NOMO-1 treated with DMSO at 0.1 percent for 48 hours (cell line): ENCODE measurements around the gene HYAL2.
"Not testable (repeated sequence)": the region's sequence is repeated elsewhere in the genome, so short reads cannot be mapped to it uniquely, and the experiment has no call there.

ENCODE experiments used
- DNase-seq: peaks from one replicate; lab custom pipeline; 2025; ENCODE audit not compliant: unreplicated experiment; lab: John Stamatoyannopoulos, UW

HYAL2 gene

GRCh38 chr3:50314342-50314741 is 8.2 kb downstream of the HYAL2 start:
- DNase-seq, result no peak

DNA sequence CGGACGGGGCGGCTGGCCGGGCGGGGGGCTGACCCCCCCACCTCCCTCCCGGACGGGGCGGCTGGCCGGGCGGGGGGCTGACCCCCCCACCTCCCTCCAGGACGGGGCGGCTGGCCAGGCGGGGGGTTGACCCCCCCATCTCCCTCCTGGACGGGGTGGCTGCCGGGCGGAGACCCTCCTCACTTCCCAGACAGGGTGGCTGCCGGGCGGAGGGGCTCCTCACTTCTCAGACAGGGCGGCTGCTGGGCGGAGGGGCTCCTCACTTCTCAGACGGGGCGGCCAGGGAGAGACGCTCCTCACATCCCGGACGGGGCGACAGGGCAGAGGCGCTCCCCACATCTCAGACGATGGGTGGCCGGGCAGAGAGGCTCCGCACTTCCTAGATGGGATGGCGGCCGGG is 10.5 kb downstream of the HYAL2 start:
- not testable (repeated sequence) for DNase-seq

- DNase-seq, result no peak
Observed at GRCh38 chr3:50304601-50305000, 17.9 kb downstream of the HYAL2 start.

GRCh38 chr3:50303013-50303815 is 19.3 kb downstream of the HYAL2 start, which contains the start of gene HYAL1:
Gene HYAL1, minus strand, starts transcription at chr3:50303574. Its CDS starts 618 bp downstream, at chr3:50302956.
- DNase-seq, result no peak

DNA sequence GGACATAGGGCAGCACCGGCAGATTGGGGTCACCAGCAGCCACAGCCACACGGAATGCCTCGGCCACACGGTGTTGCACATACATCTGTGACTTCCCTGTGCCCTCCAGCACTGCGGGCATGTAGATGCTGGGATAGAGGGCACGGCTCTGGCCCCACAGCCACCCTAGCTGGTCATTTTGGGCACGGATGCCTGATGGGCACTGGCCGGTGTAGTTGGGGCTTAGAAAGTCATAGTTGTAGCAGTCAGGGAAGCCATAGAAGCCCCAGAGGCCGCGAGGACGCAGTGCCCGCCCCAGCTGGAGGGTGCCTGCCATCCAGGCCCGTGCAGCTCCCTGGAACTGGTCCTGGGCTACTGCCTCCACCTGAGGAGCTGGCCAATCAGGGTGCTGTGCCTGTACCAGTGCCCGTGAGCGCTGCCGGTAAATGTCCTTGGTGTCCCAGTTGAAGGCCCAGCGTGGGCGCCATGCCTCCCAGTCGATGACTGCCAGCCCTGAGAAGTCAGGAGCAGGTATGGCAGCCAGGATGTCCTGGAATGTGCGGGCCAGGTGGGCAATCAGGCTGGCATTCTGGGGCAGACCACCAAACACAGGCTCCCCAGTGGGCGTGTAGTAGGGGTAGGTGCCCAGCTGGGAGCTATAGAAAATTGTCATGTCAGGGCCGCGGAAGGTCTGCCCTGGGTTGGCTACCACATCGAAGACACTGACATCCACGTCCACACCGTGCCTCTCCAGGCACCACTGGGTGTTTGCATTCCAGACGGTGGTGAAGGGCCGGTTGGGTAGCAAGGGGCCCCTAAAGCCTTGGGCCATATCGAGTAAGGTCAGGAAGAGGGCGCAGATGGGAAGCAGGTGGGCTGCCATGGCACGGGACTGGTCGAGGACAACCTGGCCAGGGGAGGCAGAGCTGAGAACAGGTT is 20.2 kb downstream of the HYAL2 start:
- no peak for DNase-seq

DNA sequence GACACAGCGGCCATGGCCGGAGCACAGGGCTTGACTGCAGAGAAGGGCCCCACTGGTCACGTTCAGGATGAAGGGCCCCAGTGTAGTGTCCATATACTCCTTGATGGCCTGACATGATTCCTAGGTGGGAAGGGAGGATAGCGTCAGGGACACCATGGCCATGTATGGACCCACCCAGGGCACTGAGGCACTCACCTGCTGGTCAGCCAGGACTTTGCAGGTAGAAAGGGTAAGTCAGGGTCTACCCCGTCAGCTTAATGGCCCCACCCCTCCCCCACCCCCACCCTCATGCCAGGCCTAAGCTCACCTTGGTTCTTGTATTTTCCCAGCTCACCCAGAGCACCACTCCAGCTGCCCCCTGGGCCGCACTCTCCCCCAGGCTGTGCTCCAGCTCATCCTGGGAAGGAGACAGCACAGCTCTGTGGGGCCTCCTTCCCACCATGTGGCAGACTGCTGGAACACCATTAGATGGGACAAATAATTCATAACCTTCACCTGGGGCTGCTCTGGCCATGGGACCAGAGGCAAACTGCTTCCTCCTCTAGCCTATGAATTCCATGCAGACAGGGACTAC is 21.8 kb downstream of the HYAL2 start:
- no peak for DNase-seq

DNA sequence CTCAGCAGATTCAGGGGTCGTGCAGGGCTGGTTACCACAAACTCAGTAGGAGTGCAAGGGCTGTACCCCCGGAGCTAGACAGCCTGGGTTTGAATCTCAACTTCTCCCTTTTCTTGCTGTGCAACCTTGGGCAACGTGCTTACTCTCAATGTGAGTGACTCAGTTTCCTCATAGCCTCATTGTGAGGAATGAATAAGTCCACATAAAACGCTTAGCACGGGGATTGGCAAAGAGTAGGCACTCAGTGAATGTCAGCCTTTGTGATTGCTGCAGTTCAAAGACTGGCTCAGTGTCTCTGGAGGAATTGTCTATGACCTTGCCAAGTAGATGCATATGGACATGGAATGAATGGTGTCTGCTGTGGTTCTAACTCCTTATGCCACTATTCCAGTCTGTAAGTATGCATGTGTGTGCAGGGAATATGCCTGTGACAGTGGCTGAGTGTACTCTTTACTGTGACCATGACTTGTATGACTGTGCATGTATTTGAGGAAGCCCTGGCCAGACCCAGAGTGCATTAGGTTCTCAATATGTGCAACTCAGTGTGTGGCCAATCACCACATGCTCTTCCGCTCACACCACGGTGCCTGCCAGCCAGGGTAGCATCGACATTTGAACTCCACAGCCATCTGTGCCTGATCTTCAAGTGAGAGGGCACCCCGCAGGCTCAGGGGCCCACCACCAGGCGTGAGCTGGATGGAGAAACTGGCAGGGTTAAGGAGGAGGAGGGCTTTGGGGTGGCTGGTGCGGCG is 22.4 kb downstream of the HYAL2 start:
- DNase-seq, result peak; percentile 92

- DNase-seq, result no peak
Observed at GRCh38 chr3:50299638-50299928, 23.0 kb downstream of the HYAL2 start.

DNA sequence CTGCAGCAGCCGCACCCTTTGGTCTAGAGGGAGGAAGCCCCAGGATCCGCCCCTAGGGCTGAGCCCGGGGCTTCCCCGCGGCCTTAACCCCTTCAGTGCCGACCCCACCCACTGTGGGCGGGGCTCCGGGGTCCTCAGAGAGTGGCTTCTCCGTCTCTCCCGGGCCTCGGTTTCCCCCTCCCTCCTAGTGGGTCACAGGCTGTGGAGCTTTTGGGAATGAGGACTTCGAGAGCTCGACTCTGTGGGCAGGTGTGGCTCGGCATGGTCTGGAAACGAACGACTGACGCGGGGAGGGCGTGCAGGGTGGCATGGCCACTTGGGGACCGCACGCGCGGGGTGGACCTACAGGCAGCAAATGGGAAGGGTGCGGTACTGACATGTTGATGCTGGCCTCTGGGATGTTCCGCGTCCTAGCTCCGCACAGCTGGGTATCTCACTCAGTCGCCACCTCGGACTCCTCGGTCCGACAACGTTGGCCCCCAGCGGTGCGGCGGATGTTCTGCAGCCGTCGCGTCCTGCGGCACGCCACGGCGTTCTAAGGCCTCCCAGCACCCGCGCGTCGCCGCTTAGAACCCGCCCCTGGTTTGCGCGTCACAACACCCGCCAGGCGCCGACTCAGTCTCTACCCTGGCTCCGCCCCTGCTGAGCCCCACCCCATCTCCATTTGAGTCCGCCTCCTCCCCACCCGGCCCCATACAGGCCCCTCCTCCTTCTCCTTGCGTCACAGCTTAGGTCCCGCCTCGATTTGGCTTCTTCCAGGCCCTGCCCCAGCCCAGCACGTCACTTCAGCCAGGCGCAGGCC is 23.5 kb downstream of the HYAL2 start, which contains the start of the genes HYAL3 and NAA80:
HYAL3 (minus strand) TSS at position 570 of the 802 bp plus-strand sequence. CDS start 3,803 bp downstream, outside the sequence.
NAA80 (minus strand) TSS at position 570 of the 802 bp plus-strand sequence. CDS start 1,942 bp downstream, outside the sequence.
- peak; percentile 99 for DNase-seq

GRCh38 chr3:50297896-50298725 is 24.4 kb downstream of the HYAL2 start:
- DNase-seq, result peak; percentile 25

GRCh38 chr3:50297384-50297775 is 25.2 kb downstream of the HYAL2 start:
- DNase-seq, result no peak

DNA sequence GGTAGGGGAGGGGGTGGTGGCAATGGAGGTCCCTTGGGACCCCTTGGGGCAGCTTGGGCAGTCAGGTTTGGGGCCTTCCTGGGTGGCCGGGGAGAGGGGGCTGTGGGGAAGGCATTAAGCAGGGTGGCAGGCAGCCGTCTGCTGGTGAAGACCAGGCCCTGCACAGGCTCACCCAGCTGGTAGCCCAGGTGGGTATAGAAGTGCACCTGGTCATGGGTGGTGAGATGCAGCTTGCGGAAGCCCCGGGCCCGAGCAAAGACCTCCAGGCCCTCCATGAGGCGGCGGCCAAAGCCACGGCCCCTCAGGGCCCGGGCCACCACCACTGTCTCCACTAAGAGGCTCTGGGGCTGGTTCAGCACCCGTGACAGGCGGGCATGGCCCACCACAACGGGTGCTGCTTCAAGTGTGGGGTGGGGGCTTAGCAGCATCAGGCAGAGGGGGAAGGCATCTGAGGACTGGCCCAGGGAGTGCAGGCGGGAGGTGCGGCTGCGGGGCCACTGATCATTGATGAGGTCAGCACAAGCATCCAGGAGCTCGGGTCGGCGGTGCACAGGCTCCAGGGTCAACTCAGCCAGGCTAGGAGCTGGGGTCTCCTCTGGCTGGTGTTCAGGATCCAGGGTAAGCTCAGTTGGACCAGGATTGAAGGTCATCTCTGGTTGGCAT is 25.7 kb downstream of the HYAL2 start:
- DNase-seq, result no peak

- no peak for DNase-seq
Observed at GRCh38 chr3:50295553-50296431, 26.8 kb downstream of the HYAL2 start.

GRCh38 chr3:50294492-50295403 is 27.8 kb downstream of the HYAL2 start:
- DNase-seq, result no peak

- no peak for DNase-seq
Observed at GRCh38 chr3:50294089-50294488, 28.5 kb downstream of the HYAL2 start.

- no peak for DNase-seq
Observed at GRCh38 chr3:50293079-50293801, 29.3 kb downstream of the HYAL2 start.
